22Rv1 (cell line): ENCODE results near the gene ESRRA.

ENCODE experiments used
- ZFX ChIP-seq: fragments of 450-650 bp; IDR thresholded peaks from 2 replicates; pipeline ENCODE4 v1.6.1; 2017; ENCODE audit warnings: antibody characterized with exemption, borderline replicate concordance
- TF ChIP-seq, protein P1 (sequence below): fragments of 450-650 bp; IDR thresholded peaks from 2 replicates; pipeline ENCODE4 v1.5.1; 2017; ENCODE audit warnings: mild to moderate bottlenecking

DNA sequence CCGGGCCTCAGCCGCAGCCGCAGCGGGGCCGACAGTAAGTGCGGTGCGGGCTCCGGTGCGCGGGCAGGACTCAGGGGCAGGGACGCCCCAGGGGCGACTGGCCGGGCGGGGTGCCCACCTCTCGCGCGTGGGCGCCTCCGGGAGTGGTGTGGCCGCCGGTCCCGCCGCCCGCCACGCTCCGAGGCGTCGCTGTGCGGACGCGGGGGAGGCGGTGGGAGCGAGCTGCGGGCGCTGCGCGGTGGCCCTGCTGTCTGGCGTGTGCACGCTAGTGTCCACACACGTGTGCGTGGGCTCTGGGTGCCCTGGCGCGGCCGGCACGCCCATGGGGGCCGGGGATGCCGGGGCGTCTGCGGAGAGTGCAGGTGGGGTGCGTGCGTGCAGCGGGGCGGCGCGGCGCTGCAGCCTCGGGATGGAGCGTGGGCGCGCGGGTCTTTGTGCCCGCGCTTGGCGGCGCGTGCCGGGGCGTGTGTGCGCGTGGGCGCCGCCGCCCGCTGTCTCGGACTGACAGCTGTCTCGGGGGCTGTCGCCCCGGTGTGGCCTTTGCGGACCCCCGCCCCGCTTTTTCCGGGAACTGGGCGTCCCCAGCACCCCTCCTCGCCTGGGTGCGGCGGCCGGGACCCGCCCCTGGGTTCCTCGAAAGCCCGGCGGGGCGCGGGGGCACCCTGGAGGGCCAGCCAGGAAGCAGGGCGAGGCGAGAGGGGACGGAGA, 13.4 kb upstream of the ESRRA start:
- TF ChIP-seq, protein P1, sequence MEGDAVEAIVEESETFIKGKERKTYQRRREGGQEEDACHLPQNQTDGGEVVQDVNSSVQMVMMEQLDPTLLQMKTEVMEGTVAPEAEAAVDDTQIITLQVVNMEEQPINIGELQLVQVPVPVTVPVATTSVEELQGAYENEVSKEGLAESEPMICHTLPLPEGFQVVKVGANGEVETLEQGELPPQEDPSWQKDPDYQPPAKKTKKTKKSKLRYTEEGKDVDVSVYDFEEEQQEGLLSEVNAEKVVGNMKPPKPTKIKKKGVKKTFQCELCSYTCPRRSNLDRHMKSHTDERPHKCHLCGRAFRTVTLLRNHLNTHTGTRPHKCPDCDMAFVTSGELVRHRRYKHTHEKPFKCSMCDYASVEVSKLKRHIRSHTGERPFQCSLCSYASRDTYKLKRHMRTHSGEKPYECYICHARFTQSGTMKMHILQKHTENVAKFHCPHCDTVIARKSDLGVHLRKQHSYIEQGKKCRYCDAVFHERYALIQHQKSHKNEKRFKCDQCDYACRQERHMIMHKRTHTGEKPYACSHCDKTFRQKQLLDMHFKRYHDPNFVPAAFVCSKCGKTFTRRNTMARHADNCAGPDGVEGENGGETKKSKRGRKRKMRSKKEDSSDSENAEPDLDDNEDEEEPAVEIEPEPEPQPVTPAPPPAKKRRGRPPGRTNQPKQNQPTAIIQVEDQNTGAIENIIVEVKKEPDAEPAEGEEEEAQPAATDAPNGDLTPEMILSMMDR, result no peak
- TF ChIP-seq ZFX, result no peak
